ENCODE results near the gene IL1RAPL1.

Gene IL1RAPL1

DNA sequence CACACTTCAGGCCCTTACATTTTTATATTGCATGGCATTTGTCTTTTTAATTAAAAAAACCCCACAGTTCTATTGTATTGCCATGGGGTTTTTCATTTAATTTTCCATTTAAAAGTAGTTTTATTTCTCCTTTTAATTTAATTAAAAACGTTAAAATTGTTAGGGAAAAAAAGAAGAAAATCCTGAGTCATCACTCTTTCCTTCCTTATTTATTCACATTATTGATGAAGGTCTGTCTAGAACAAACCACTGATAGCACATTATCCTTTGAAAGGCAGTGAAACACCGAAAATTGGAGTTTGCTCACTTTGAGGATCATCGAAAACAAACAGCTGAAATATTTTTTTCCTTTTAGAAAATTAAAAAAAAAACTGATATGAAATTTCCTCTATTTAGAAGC lies 868.5 kb downstream of the IL1RAPL1 start:
- no peak for DNase-seq

DNA sequence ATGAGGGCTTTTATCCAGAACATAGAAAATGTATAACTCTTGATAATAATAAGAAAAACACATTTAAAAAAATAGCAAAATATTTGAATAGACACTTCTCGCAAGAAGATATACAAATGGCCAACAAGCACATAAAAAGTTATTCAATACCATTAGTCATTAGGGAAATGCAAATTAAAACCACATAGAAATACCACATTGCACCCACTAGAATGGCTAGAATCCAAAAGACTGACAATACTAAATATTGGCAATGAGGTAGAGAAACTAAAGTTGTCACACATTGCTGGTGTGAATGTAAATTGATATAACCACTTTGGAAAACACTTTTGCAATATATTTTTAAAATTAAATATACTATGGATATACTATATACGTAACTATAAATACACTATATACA lies 873.8 kb downstream of the IL1RAPL1 start:
- no peak for DNase-seq

DNA sequence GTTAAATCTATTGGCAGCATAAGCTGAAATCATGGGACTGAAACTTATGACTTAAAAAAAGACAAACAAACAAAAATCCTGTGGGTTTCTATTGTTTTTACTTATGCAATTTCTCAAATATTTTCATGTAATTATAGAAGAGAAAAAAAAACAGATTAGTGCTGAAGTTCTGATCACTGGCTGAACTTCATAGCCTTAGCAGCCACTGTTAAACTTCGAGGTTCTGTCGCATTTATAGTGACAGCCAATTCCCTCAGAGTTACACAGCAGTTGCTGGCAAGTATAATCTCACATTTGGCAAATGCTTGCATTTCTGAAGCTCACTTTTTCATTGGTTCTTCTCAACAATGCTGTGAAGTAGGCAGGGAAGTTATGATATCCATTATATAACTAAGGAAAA lies 879.2 kb downstream of the IL1RAPL1 start:
- no peak for DNase-seq

DNA sequence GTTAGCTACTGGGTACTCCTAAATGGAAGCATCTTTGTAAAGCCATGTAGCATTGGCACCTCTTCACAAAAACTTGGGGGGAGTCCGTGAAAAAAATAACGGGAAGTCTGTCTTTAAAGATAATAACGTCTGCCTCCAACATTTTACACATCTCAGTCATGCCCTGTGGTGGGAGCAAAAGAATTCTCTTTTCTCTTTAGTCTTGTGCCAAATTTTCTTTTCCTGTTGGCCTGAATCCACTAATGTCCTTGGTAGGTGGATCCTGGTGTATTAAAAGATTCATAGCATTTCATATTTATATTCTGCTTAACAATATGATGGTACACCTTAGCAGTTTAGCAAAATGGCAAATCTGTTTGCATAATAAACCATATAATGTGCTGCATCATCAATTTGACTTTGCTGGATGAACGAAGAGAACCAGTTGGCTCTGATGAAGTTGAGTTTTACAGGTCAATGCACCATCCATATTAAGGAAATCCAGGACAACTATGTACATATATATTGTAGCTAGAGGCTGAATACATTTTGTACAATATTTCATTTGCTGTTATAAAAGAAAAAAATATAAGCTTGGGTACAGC lies 881.8 kb downstream of the IL1RAPL1 start:
- DNase-seq, result no peak

DNA sequence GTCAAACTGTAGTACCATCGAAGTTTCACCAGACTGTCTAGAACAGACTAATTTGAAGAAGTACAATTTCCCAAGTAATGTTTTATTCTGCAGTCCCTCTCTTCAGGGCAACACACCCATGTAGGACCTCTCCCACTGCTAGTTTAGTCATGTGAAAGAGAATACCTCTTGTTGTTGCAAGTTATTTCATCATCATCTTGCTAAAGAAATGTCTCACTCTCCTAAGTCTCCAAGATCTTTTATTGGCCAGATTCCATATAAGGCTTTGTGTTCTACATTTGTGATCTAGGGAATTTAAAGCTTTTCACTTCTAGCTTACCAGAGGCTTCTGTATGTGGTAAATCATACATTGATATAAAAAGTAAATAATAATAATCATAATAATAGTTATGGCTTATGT lies 882.8 kb downstream of the IL1RAPL1 start:
- no peak for DNase-seq

DNA sequence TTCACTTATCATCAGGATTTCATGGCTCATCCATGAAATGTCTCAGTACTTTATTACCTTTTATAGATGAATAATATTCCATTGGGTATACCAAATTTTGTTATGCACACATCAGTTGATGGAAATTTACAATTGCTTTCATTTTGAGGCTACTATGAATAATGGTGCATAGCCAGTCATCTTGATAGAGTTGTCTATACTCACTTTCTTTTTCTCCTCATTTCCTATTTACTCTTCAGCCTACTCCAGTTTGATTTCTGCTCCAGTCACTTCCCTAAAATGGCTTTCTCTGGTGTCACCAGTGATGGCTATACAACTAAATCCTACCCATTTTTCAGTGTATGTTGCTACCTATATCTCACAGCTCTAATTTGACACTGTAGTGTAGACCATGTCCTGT lies 884.6 kb downstream of the IL1RAPL1 start:
- DNase-seq, result no peak

DNA sequence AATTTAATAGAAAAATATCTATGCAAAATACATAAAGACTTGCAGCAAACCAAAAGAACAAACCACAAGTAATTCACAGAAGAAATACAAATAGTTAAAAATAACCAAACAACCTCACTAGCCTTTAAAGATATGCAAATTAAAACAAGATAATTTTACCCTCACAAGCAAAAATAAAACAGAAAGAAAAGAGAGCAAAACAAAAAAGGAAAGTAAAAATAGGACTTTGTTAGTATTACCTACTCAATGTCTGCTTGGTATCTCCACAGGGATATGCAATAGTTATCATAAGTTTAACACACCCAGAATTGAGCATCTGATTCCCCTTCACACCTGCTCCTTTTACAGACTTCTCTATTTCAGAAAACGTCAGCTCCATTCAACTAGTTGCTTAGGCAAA lies 890.6 kb downstream of the IL1RAPL1 start:
- no peak for DNase-seq

DNA sequence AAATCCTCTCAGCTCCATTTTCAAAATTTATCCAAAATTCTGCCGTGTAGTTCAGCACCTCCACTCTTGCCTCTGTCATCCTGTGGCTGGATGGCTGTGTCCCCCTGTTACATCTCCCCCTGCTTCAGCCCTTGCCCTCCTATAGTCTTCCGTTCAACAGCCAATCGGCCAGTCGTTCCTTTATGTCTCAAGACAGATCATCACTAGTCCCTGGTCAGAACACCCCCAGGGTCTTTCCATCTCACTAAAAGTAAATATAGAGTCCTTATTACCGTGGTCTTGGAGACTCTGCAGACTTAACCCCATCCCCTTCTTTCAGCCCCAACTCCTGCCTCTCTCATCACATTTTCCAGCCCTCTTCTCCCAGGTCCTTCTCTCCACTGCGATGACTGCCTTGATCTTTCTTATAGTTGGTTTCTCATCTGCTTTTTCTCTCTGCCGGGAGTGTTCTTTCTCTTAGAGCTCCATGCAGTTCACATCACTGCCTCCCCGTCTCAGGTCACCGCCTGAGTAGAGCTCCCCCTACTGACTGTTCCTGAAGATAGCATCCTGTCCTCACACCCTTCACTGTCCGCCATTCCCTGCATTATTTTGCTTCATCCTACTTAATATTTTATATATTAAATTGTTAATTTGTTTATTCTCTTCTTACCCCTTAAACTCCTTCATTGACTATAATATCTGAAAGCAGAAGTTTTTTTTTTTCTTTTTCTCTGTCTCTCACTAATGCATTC lies 891.3 kb downstream of the IL1RAPL1 start:
- DNase-seq, result no peak

DNA sequence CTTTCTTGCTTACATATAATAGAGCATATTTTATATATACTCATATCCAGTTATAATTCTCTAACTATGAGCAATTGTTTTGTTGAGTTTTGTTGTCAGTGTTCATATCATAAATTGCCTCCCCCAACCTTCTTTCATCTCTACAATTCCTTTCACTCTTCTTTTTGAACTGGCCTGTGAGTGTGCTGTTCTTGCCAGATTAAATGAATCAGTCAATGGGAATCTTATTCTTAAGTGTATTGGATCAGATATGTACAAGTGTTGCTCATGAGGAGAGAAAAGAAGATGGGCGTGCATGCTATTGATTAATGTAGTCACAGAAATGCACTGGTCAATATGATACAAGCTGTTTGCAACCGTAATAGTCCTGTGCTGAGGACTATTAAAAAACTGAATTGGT lies 900.0 kb downstream of the IL1RAPL1 start:
- no peak for DNase-seq

DNA sequence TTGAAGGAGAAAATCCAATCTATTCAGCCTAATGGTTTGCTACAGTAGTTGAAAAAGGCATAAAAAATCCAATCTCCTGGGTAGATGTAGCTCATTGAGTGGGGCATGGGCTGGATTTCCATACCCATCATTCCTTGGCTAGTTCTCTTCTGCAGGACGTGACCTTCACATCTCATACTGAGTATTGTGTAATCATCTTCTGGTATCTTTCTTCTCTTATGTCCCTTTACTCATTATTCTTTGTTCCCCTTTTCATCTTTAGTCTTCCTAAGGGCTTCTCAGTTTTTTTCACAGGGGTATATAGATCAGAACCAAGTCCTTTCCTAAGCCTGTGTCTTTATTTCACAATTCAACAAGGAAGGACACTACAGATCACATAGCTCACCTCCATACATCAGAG lies 900.5 kb downstream of the IL1RAPL1 start:
- no peak for DNase-seq

DNA sequence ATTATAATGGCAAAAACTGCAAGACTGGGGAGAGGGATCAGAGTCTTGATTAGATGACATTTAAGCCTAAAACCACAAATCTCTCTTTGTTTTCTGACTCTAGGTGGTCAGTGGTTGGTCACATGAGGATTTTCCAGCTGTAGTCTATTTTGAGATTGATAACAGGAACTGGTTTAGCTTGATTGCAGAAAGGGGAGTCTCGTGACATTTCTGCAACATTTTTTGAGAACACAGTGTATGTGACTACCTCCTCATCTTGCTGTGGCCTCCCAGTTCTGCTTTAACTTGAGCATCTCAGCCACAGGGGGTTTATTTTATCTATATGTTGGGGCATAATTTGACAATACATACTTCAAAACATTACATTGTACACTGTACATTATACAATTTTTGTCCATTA lies 901.7 kb downstream of the IL1RAPL1 start:
- no peak for DNase-seq

DNA sequence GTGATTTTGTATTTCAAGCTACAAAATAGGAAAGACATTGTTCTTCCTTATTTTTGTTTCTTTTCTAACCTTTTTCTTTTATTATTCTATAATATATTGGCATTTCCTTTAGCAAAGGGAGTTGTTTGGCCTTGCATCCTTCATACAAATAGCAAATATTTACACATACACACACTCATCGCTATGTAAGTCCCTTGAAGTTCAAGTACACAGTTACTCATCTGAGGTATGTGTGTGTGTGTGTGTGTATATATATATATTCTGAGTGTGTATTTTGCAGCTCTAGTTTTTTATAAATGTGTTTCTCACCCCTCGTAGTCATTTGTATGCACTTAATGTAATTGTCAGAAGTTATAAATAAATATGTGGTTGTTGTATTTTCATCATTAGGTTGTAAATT lies 903.4 kb downstream of the IL1RAPL1 start:
- DNase-seq, result no peak

DNA sequence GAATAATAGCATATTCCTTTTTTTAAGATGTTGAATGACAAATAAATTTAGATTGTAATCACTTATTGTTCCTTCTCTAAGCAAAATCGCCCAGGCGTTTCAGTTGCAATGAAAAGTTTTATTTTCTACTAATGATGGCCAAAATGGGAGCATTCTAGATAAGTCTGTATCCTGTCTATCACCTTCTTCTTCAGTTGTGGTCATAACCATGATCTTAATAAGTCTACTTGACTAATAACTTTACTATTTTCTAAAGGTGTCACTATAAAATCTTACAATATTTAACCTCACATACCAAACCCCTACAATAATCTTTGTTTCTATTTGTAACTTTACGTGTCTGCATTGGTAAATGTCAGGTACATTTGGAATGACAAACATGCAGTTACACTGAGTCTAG lies 904.4 kb downstream of the IL1RAPL1 start:
- DNase-seq, result no peak

DNA sequence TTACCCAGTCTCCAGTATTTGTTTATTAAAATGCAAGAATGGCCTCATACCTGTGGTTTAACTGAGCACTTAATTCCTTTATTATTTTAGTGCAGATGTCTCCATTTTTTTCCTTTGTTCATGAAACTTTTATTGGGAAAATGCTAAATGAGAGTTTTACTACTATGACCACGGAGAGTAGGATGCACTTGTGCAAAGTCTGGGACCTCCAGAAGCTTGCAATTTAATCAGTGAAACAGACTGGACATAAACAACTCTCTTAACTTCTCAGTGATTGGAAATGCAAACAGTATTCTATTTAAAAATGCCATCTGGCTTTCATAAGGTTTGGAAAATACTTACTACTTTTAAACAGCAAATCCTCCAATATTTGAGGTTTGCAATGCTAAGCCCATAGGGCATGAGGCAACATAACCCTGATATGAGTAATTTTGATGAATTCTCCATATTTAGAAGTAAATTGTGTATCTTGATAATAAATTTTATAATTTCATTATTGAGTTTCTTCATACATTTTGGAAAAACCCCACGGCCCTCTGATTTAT lies 909.5 kb downstream of the IL1RAPL1 start:
- no peak for DNase-seq

DNA sequence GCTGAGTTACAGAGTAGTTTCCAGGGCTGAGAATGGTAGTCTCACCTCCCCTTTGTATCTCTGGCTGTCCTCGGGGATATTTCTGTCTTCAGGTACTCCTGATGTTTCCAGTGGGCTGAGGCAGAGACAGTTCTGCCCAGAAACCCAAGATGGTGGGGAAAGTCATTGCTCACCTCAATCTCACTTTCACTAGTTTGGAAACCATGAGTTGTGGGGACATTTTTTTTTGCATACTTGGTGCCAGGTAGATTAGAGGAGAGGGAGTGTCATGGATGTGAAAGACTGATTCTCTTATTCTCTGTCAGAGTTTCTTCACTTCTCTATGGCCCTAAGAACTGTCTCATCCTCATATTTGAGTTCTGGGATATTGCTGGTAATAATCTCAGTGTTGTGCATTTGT lies 919.5 kb downstream of the IL1RAPL1 start:
- DNase-seq, result no peak

DNA sequence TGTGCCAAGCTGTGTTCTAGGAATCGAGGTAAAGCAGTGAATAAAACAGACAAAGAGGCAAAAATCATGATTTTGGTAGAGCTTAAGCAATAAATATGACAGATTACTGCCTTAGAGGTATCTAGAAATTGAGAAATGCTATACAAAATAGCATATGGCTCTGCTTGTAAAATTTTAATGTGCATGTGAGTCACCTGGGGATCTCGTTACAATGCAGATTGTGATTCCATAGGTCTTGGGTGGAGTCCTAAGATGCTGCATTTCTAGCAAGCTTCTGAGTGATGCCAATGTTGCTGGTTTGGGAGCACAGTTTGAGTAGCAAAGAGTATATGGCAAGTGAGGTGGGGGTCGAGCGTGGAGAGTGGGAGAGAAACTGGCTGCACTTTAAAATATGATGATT lies 930.9 kb downstream of the IL1RAPL1 start:
- no peak for DNase-seq

DNA sequence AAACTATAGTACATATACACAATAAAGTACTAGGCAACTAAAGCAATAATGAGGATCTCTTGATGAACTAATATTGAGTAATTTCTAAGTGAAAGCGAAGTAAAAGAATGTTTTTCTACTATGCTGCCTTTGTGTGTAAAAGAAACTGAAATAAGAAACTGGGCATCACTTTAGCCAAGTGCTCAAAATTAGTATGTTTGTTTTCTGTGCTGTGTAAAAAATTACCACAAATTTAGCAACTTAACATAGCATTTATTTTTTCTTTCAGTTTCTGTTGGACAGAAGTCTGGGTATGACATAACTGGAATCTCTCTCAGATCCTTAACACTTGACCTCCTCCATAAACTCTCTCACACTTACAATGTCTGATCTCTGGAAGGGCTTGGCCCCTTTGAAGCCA lies 941.0 kb downstream of the IL1RAPL1 start:
- DNase-seq, result no peak

DNA sequence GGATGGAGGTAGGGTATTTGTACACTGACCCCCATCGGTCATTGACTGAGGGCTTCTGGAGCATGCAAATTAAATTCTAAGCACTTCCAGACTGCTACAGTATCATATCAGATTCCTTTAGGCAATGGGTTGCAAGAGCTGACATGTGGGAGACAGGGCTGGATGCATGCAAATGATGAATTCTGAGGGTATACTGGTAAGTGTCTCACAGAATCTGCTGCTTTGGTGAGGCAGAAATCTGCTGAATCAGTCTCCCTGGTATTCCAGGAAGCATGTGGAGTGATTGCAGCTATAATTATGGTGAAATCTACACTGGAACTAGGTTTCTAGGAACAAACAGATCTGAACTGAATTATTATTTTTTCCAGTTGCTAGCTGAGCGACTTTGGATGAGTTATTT lies 943.3 kb downstream of the IL1RAPL1 start:
- DNase-seq, result no peak

DNA sequence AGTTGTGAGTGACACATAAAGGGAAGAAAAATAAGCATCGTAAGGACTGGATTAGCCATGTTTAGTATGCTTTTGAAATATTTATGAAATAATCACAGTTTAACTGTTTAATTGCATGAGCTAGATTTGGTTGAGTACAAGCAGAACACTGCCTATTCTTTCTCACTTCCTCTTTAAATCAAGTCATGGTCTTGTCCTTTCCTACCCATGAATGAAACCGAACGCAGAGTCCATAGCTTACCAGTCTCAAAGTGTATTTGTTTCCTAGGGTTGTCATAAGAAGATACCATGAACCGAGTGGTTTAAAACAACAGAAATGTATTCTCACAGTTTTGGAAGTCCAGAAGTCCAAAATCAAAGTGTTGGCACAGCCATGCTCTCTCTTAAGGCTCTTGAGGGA lies 944.1 kb downstream of the IL1RAPL1 start:
- DNase-seq, result no peak

DNA sequence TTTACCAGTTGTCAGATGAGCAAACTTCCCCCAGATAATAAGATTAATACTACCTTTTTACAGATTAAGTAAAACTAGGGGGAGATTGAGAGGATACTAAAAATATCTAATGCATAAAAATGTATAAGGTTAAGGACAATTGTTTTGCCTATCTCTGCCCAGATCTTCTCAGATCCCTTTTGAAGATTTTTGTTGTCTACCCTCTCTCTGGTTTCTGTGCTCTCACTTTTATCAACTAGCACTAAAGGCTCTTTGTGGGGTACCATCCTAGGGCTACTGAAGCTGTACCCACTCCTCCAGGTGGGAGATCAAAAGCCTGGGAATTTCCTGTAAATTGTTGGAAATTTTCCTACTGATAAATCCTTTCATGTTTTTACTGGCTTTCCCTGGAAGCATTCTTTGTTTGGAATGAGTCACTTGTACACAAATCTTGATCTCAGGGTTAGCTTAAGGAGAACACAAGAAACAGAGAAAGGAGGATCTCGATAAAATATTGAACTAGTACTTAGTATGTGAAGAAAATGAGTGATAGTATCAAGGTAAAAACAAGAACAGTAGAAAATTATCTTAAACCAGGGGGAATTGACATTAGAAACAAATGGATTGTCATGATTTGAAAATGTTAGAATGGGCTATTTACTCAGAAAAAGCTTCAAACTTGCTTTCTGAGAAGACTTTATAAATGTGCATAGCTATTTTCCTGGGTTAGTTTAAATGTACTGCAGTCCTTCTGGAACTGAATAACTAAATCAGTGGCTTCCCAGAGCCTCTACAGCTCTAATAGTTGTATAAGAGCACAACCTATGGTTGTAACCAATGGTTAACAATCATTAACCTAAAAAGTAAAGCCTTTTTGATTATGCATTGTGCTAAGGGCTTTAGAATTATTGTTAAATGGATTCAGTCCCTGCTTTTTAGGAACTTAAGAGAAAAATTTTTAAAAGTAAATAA lies 948.2 kb downstream of the IL1RAPL1 start:
- no peak for DNase-seq

DNA sequence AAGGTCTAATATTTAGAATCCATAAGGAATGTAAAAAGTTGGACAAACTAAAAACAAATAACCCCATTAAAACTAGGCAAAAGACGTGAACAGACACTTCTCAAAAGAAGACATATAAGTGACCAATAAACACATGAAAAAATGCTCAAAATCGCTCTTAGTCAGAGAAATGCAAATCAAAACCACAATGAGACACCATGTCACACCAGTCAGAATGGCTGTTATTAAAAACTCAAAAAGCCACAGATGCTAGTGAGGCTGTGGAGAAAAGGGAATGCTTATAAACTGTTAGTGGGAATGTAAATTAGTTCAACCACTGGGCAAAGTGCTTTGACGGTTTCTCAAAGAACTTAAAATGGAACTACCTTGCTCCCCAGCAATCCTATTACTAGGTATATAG lies 953.8 kb downstream of the IL1RAPL1 start:
- no peak for DNase-seq

DNA sequence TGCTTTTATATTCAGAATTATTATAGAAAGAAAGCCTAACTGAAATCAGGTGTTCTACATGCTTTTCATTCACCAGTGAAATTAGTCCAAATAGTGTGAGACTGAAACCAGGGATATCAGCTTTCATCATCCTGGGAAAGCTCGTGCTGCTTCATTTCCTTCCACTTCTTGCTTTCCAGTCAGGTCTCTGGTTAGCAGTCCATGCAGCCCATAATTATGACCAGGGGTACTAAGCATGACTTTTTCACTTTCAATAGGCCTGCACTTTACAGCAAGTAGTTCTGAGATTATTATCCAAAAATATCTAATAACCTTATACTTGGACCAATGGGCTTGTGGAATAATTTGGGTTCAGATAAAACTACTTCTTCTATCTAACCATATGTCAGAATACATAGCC lies 954.9 kb downstream of the IL1RAPL1 start:
- no peak for DNase-seq

DNA sequence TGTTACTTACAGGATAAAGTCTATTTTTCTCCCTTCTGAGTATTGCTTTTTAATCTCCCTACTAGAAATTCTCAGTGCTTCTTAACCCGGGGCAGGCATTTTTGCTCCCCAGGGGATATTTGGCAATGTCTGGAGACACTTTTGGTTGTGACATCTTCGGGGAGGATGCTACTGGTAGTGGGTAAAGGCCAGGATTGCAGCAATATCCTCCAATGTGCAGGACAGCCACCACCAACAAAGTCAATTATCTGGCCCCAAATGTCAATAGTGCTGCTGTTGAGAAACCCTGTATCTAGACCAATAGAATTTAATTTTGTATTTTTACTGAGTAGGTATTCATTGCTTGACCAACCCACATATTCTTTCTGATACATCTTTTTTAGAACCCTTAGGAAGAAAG lies 958.6 kb downstream of the IL1RAPL1 start:
- DNase-seq, result no peak

DNA sequence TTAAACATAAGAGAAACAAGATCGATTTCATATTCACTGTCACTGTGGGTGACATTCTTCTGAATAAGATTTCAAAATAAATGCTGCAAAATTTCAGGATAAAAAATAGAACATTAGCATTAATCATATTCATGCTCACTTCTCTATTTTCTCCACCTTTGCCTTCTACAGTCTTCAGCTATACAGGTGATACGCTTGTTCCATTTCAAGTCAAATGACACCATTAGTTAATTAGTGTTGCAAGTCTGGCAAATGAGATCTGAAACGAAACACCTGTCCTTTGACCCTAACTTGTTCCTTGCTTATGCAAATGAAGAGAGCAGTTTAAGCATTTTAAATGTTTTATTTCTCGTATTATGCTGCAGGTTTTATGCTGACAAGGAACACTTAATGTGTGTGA lies 960.6 kb downstream of the IL1RAPL1 start:
- DNase-seq, result no peak
